ENCODE results near the gene BOLA1.
"Not testable (repeated sequence)": the region's sequence is repeated elsewhere in the genome, so short reads cannot be mapped to it uniquely, and the experiment has no call there.

Gene BOLA1

DNA sequence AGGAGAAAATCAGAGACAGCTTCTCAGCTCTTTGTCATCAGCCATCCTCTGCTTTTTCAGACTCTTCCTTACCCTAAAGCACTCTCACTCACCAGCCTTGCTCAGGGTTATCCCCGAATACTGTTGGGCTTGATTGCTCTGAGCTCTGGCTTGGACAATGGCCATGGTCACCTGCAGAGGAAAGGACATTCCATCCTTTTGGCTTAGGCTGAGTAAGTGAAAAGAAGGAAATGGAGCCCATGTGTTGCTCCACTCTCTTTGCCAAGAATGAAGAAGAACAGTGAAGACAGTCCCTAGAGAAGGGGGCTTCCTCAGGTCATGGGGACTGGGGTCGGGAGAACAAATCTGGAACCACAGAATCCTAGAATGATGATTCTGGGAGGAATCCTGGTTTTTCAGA is 35.0 kb downstream of the BOLA1 start:
- no peak for DNase-seq (ENCODE audit: low spot score)
- TF ChIP-seq, protein P1, sequence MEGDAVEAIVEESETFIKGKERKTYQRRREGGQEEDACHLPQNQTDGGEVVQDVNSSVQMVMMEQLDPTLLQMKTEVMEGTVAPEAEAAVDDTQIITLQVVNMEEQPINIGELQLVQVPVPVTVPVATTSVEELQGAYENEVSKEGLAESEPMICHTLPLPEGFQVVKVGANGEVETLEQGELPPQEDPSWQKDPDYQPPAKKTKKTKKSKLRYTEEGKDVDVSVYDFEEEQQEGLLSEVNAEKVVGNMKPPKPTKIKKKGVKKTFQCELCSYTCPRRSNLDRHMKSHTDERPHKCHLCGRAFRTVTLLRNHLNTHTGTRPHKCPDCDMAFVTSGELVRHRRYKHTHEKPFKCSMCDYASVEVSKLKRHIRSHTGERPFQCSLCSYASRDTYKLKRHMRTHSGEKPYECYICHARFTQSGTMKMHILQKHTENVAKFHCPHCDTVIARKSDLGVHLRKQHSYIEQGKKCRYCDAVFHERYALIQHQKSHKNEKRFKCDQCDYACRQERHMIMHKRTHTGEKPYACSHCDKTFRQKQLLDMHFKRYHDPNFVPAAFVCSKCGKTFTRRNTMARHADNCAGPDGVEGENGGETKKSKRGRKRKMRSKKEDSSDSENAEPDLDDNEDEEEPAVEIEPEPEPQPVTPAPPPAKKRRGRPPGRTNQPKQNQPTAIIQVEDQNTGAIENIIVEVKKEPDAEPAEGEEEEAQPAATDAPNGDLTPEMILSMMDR (IDR thresholded peaks at IDR 0.05; ENCODE audit: borderline replicate concordance, control extremely low read depth, extremely low read depth, insufficient read depth, missing control alignments): no peak
- in situ Hi-C loops (cut with MboI; ENCODE audit: low sequenced_read_pairs, unreplicated experiment): no loop called here

DNA sequence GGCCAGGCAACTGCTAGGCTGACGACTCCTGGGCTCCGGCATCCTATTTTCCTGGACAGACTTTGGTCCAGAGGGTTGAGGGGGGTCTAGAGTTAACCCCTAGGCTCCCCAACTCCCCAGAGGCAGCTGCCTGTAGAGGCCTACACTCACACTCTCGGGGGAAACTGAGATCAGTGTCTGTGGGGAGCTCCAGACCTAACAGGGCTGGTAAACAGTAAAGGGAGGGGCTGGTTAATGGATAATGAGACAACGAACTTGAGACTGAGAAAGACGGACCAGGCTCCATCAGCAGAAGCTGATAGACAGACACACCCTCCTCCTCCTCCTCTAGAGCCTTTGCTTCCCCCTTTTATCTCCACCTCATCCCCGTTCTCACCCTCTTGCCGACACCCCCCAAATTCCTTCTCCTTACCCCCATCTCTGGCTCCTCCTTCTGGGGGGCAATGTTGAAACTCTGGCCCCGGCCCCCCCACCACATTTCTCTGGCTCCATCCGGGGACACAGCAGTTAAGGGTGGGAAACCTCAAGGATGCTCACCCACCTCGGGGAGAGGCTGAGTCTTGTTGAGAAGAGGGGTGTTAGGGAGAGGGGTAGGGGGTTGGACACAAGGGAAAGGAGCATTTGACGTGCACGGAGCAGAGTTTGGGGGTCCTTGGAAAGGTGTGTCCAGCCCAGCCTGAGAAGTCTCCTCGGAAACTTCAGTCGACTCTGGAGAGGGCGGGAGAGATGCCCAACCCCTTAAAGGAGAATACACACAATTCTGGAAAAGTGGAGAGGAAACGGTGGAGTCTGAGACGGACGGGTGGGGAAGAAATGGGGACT is 37.0 kb downstream of the BOLA1 start, which contains the start of gene MTMR11:
MTMR11 (minus strand) TSS at position 710 of the 822 bp plus-strand sequence; CDS start at position 478, 232 bp downstream.
- in situ Hi-C loops (cut with MboI; ENCODE audit: low sequenced_read_pairs, unreplicated experiment): no loop called here
- DNase-seq (ENCODE audit: low spot score): no peak
- TF ChIP-seq, protein P1 (IDR thresholded peaks at IDR 0.05; ENCODE audit: borderline replicate concordance, control extremely low read depth, extremely low read depth, insufficient read depth, missing control alignments): no peak

DNA sequence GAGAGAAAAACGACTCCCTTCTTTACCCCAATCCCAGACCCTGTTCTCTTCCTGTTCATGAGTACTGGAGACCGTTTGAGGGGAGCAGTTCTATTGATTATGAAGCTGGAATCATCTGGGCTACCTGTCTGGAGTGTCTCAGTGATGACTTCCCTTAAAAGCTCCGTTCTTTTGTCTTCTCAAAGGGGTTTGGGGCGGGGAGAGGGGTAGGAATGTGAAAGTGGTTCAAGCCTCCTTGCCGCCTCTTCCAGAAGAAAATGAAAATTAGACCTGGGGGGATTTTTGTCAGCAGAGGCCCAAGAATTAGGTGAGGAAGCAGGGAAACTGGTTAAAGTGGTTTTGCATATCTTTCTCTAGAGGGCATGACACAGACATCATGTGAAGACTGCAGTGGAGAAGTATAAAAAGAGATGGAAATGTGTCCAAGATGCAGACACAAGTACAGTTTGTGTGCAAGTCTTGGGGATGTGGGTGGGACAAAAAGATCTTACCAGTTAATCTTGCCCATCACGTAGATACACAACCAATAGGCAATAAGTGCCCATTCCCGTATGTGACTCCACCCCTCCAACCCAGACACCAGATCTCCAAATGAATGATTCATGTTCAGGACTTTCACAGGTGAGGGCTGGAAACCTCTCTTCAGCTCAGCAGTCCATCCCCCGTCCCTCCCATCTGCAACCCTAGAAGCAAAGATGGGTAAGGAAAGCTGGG is 37.8 kb downstream of the BOLA1 start:
- TF ChIP-seq, protein P1 (IDR thresholded peaks at IDR 0.05; ENCODE audit: borderline replicate concordance, control extremely low read depth, extremely low read depth, insufficient read depth, missing control alignments): no peak
- no peak for DNase-seq (ENCODE audit: low spot score)
- in situ Hi-C loops (cut with MboI; ENCODE audit: low sequenced_read_pairs, unreplicated experiment): no loop called here

DNA sequence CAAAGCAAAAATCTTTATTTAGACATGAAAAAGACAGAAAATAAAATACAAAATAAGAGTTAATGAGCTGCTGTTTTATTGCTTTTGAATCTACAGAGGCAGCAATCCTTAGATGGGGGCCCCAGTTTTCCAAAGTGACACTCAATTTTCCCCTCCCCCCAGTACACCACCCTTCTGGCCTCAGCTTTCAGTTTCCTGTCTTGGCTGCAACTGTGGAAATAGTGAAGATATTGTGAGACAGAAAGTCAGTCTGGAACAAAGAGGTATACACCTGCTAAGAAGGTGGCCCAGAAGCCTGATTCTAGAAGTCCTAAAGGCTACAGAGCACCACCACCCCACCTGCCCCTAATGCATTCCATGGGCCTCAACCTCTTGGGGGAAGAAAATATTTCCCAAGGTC is 38.4 kb downstream of the BOLA1 start:
- no peak for DNase-seq (ENCODE audit: low spot score)
- in situ Hi-C loops (cut with MboI; ENCODE audit: low sequenced_read_pairs, unreplicated experiment): no loop called here
- TF ChIP-seq, protein P1 (IDR thresholded peaks at IDR 0.05; ENCODE audit: borderline replicate concordance, control extremely low read depth, extremely low read depth, insufficient read depth, missing control alignments): no peak

DNA sequence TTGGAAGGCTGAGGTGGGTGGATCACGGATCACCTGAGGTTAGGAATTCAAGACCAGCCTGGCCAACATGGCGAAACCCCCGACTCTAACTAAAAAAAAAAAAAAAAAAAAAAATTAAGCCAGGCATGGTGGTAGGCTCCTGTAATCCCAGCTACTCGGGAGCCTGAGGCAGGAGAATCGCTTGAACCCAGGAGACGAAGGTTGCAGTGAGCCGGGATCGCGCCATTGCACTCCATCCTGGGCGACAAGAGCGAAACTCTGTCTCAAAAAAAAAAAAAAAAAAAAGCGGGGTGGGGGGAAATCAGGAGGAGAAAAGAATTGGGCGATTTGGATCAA is 39.3 kb downstream of the BOLA1 start:
- DNase-seq (ENCODE audit: low spot score); in situ Hi-C loops (cut with MboI; ENCODE audit: low sequenced_read_pairs, unreplicated experiment): not testable (repeated sequence)

DNA sequence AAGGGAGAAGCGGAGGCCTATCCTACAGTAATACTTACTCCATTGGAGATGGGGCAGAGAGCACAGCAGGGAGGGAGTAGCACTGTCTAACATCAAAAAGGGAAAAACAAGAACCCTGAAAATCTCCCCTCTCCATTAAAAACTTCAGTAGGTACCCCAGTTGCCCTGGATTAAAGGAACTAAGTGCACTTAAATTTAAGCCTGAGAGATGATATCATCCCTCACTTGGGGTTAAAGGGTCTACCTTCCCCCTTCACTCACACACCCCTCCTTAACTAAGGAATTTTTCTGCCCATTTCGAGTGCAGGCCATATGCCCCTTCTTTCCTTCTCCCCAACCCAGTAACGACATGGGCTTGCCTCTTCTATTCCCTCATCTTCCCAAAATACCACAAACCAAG is 41.1 kb downstream of the BOLA1 start:
- no peak for DNase-seq (ENCODE audit: low spot score)
- TF ChIP-seq, protein P1 (IDR thresholded peaks at IDR 0.05; ENCODE audit: borderline replicate concordance, control extremely low read depth, extremely low read depth, insufficient read depth, missing control alignments): no peak
- in situ Hi-C loops (cut with MboI; ENCODE audit: low sequenced_read_pairs, unreplicated experiment): no loop called here

DNA sequence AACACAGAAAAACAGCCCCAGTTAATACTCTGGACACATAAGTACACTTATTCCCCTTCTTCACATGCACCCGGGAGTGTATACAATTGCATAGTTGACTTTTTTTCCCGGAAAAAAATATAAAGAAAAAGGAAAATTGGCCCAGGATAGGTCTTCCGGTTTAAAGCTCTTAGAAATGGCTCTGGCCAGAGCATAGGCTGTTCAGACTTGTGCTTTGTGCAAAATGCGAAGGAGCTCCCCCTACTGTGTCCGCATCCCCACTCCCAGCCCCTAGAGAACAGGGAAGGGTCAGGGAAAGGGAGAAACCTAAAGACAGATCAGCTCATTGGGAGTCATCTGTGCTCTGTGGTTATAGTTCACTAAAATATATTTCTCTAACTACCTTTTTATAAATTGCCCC is 42.8 kb downstream of the BOLA1 start:
- in situ Hi-C loops (cut with MboI; ENCODE audit: low sequenced_read_pairs, unreplicated experiment): no loop called here
- TF ChIP-seq, protein P1 (IDR thresholded peaks at IDR 0.05; ENCODE audit: borderline replicate concordance, control extremely low read depth, extremely low read depth, insufficient read depth, missing control alignments): no peak
- no peak for DNase-seq (ENCODE audit: low spot score)
